OCI-LY3 (cell line): ENCODE data around the gene EGFL7.

Experiments used
- CTCF ChIP-seq: fragments of 200-600, 300-600 bp; sonication (generic); IDR thresholded peaks from 2 replicates; pipeline ENCODE4 v1.5.1; 2014; ENCODE audit warnings: antibody characterized with exemption, low read length, low read depth
- EZH2phosphoT487 ChIP-seq: fragments of 200-600 bp; shearing (Covaris generic); IDR thresholded peaks from 2 replicates; pipeline ENCODE4 v1.6.1; 2018; ENCODE audit warnings: antibody characterized with exemption, mixed run types, low read depth

GRCh38 chr9:136614967-136615623 lies 47.6 kb upstream of the EGFL7 start:
- TF ChIP-seq CTCF: no peak
- no peak for TF ChIP-seq EZH2phosphoT487
